Effector memory CD8-positive, alpha-beta T cell (primary cell): ENCODE results near the gene TTC34.
"Not testable (repeated sequence)": the region's sequence is repeated elsewhere in the genome, so short reads cannot be mapped to it uniquely, and the experiment has no call there.

Experiments used
- ATAC-seq: fragments of 150-1000 bp; cut with Tn5 transposase; replicated peaks from 2 replicates; pipeline ENCODE4 v1.10.0; 2021; ENCODE audit warnings: mild to moderate bottlenecking, moderate library complexity
- DNase-seq, 3 experiments: peaks; one replicate each; pipeline ENCODE4 v3.0.0; 2021
- H3K27ac Mint-ChIP-seq, 2 donors: one replicate each; pipeline ENCODE4 v1.8.0; 2022; ENCODE audit warnings: mild to moderate bottlenecking in 2 of 2, mixed read lengths in 2 of 2, moderate library complexity in 2 of 2
- H3K27me3 Mint-ChIP-seq, 2 donors: one replicate each; pipeline ENCODE4 v1.8.0; 2022; ENCODE audit warnings: mixed read lengths in 2 of 2
- H3K36me3 Mint-ChIP-seq: one replicate; pipeline ENCODE4 v1.8.0; 2022; ENCODE audit warnings: mild to moderate bottlenecking, moderate library complexity, mixed read lengths; ENCODE audit not compliant: insufficient read depth
- H3K4me1 Mint-ChIP-seq, 2 donors: one replicate each; pipeline ENCODE4 v1.8.0; 2022; ENCODE audit warnings: low read depth in 2 of 2, mixed read lengths in 2 of 2
- H3K4me3 Mint-ChIP-seq, 2 donors: one replicate each; pipeline ENCODE4 v1.8.0; 2022; ENCODE audit warnings: mild to moderate bottlenecking in 2 of 2, mixed read lengths in 2 of 2, moderate library complexity in 2 of 2
- H3K9me3 Mint-ChIP-seq, 2 donors: one replicate each; pipeline ENCODE4 v1.8.0; 2022; ENCODE audit warnings: mixed read lengths in 2 of 2

The TTC34 gene

DNA sequence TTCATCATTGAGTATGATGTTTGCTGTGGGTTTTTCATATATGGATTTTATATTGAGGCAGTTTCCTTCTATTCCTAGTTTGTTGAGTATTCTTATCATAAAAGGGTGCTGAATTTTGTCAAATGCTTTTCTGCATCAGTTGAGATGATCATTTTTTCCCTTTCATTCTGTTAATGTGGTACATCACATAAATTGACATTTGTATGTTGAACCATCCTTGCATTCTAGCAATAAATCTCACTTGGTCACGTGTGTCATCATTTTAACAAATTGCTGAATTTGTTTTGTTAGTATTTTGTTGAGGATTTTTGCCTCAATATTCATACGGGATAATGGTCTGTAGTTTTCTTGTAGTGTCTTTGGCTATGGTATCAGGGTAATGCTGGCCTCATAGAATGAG, 19.9 kb downstream of the TTC34 start:
- no peaks in the 10 kb centered on the region for H3K36me3 Mint-ChIP-seq
- H3K27me3 Mint-ChIP-seq, result peaks cover 38 to 50% of the 10 kb centered on the region in 2 donors
- ATAC-seq (no peak), DNase-seq (no peak)
- peaks cover 0 to 6% of the 10 kb centered on the region in 2 donors for H3K9me3 Mint-ChIP-seq
- no peak overlapping the region for H3K4me3 Mint-ChIP-seq
- H3K4me1 Mint-ChIP-seq, result peaks cover 0 to 4% of the 10 kb centered on the region in 2 donors
- no peak overlapping the region for H3K27ac Mint-ChIP-seq

DNA sequence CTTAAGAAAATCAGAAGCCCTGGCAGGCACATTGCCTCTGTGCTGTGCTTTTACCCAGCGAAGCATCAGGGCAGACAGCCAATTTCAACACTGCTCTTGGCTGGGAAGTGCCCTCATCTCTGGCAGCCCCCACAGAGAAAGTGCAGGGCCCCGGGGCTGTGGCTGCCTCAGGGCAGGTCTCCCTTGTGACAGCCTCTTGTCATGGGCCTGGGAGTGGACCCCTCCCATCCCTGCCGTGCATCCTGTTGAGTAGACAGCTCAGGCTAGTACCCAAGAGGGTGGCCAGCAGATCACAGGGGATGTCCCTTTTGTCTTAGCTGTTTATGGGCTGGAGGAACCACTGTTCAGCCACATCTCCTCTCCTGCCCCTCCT, 23.3 kb downstream of the TTC34 start:
- H3K36me3 Mint-ChIP-seq, result no peaks in the 10 kb centered on the region
- no peak overlapping the region for H3K4me3 Mint-ChIP-seq
- DNase-seq (no peak), ATAC-seq (no peak)
- peaks cover 35 to 43% of the 10 kb centered on the region in 2 donors for H3K27me3 Mint-ChIP-seq
- H3K9me3 Mint-ChIP-seq, result peaks cover 0 to 6% of the 10 kb centered on the region in 2 donors
- H3K4me1 Mint-ChIP-seq, result no peaks in the 10 kb centered on the region
- no peak overlapping the region for H3K27ac Mint-ChIP-seq

DNA sequence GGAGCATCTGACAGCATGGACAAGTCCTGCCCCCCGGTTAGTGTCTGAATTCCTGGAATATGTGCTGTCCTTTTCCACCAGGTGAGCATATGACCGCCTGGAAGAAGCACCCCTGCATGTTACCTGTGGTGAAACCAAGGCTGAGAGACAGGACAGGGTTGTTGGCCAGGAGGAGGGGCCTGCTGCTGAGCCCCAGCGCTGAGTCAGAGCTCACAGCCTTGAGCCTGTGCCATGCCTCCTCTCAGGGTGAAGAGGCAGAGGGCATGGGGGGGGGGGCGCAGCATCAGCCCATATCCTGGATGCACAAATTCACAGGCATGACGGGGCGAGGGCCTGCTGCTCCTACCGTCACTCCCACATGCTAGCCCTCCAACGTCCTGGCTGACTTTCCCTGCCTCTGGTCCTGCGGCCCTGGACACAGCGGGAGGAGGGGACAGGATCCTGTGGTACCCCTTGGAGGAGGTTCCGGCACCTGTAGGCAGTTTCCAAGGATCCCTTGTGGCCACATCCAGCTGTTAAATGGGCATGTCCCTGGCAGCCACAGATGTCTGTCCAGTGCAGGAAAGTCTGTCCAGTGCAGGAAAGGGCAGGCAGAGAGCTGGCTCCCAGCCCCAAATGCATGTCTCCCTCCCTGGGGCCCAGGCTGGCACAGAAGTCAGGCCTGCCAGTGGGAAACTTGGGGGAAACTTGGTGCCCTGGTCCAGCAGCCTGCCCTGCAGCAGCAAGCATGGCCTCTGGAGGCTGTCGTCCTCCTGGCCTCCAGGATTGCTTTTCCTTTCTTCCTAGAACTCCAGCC, 23.9 kb downstream of the TTC34 start:
- Mint-ChIP-seq H3K4me3 (no peak overlapping the region), H3K36me3 (no peaks in the 10 kb centered on the region), H3K9me3 (peaks cover 0 to 6% of the 10 kb centered on the region in 2 donors), H3K4me1 (no peaks in the 10 kb centered on the region), H3K27ac (no peak overlapping the region), H3K27me3 (peaks cover 35 to 43% of the 10 kb centered on the region in 2 donors)
- ATAC-seq, result no peak
- no peak for DNase-seq

DNA sequence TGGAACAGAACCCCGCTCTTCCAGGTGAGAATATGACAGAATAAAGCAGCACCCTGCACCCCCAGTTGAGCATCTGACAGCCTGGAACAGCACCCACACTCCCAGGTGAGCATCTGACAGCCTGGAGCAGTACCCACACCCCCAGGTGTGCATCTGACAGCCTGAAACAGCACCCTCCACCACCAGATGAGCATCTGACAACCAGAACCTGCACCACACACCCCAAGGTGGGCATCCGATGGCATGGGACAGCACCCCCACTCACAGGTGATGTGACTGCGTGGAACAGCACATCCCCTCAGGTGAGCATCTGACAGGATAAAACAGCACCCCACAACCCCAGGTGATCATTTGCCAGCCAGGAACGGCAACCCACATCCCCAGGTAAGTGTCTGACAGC, 26.2 kb downstream of the TTC34 start:
- not testable (repeated sequence) for H3K4me3 Mint-ChIP-seq, H3K4me1 Mint-ChIP-seq, ATAC-seq, H3K27ac Mint-ChIP-seq, DNase-seq, H3K9me3 Mint-ChIP-seq, H3K36me3 Mint-ChIP-seq
- peaks cover 19 to 28% of the 10 kb centered on the region in 2 donors for H3K27me3 Mint-ChIP-seq

DNA sequence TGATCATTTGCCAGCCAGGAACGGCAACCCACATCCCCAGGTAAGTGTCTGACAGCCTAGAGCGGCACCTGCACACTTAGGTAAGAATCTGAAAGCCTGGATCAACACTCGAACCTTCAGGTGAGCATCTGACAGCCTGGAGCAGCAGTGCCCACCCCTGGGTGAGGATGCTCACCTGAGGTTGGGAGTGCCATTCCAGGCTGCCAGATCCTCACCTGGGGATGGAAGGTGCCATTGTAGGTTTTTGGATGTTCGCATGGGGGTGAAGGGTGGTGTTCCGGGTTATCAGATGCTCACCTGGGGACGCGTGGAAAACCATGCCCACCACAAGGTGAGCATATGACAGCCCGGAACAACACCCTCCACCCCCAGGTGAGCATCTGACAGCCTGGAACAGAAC, 33.4 kb downstream of the TTC34 start:
- H3K9me3 Mint-ChIP-seq, H3K4me3 Mint-ChIP-seq, H3K27ac Mint-ChIP-seq, DNase-seq, H3K36me3 Mint-ChIP-seq, ATAC-seq, H3K27me3 Mint-ChIP-seq, H3K4me1 Mint-ChIP-seq: not testable (repeated sequence)

DNA sequence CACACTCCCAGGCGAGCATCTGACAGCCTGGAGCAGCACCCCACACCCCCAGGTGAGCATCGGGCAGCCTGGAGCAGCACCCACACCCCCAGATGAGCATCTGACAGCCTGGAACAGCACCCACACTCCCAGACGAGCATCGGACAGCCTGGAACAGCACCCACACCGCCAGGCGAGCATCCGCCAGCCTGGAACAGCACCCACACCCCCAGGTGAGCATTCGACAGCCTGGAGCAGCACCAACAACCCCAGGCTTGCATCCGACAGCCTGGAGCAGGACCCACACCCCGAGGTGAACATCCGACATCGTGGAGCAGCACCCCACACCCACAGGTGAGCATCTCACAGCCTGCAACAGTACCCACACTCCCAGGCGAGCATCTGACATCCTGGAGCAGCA, 42.1 kb downstream of the TTC34 start:
- ATAC-seq, H3K4me1 Mint-ChIP-seq, H3K4me3 Mint-ChIP-seq, DNase-seq, H3K27ac Mint-ChIP-seq, H3K36me3 Mint-ChIP-seq, H3K27me3 Mint-ChIP-seq, H3K9me3 Mint-ChIP-seq: not testable (repeated sequence)

DNA sequence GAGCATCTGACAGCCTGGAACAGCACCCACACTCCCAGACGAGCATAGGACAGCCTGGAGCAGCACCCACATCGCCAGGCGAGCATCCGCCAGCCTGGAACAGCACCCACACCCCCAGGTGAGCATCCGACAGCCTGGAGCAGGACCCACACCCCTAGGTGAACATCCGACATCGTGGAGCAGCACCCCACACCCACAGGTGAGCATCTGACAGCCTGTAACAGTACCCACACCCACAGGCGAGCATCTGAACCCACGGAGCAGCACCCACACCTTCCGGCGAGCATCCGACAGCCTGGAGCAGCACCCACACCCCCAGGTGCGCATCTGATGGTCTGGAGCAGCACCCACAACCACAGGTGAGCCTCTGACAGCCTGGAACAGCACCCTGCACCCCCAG, 44.0 kb downstream of the TTC34 start:
- not testable (repeated sequence) for H3K9me3 Mint-ChIP-seq, H3K4me3 Mint-ChIP-seq

DNA sequence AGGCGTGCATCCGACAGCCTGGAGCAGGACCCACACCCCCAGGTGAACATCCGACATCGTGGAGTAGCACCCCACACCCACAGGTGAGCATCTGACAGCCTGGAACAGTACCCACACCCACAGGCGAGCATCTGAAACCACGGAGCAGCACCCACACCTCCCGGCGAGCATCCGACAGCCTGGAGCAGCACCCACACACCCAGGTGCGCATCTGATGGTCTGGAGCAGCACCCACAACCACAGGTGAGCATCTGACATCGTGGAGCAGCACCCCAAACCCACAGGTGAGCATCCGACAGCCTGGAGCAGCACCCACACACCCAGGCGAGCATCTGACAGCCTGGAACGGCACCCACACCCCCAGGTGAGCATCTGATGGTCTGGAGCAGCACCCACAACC, 46.1 kb downstream of the TTC34 start:
- DNase-seq, H3K4me1 Mint-ChIP-seq, H3K27me3 Mint-ChIP-seq, H3K9me3 Mint-ChIP-seq, ATAC-seq, H3K27ac Mint-ChIP-seq, H3K36me3 Mint-ChIP-seq, H3K4me3 Mint-ChIP-seq: not testable (repeated sequence)

More for the DNA sequence above, 44.0 kb downstream of the TTC34 start:
- not testable (repeated sequence) for DNase-seq, H3K27me3 Mint-ChIP-seq, H3K4me1 Mint-ChIP-seq, H3K27ac Mint-ChIP-seq, H3K36me3 Mint-ChIP-seq, ATAC-seq

DNA sequence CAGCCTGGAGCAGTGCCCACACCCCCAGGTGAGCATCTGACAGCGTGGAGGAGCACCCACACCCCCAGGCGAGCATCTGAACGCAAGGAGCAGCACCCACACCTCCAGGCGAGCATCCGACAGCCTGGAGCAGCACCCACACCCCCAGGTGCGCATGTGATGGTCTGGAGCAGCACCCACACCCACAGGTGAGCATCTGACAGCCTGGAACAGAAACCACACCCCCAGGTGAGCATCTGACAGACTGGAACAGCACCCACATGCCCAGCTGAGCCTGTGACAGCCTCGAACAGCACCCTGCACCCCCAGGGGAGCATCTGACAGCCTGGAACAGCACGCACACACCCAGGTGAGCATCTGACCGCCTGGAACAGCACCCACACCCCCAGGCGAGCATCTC, 46.9 kb downstream of the TTC34 start:
- ATAC-seq, H3K27me3 Mint-ChIP-seq: not testable (repeated sequence)

DNA sequence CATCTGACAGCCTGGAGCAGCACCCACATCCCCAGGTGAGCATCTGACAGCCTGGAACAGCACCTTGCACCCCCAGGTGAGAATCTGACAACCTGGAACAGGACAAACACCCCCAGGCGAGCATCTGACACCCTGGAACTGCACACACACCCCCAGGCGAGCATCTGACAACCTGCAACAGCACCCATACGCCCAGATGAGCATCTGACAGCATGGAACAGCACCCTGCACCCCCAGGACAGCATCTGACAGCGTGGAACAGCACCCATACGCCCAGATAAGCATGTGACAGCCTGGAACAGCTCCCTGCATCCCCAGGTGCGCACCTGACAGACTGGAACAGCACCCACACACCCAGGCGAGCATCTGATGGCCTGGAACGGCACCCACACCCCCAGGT, 49.0 kb downstream of the TTC34 start:
- not testable (repeated sequence) for H3K27ac Mint-ChIP-seq, H3K4me1 Mint-ChIP-seq, H3K4me3 Mint-ChIP-seq, DNase-seq, H3K27me3 Mint-ChIP-seq, ATAC-seq, H3K36me3 Mint-ChIP-seq, H3K9me3 Mint-ChIP-seq

More for the DNA sequence above, 46.9 kb downstream of the TTC34 start:
- not testable (repeated sequence) for H3K4me1 Mint-ChIP-seq, H3K27ac Mint-ChIP-seq, DNase-seq, H3K9me3 Mint-ChIP-seq, H3K4me3 Mint-ChIP-seq, H3K36me3 Mint-ChIP-seq

DNA sequence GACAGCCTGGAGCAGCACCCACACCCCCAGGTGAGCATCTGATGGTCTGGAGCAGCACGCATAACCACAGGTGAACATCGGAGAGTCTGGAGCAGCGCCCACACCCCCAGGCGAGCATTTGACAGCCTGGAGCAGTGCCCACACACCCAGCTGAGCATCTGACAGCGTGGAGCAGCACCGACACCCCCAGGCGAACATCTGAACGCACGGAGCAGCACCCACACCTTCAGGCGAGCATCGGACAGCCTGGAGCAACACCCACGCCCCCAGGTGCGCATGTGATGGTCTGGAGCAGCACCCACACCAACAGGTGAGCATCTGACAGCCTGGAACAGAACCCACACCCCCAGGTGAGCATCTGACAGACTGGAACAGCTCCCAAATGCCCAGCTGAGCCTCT, 49.6 kb downstream of the TTC34 start:
- H3K4me3 Mint-ChIP-seq, H3K36me3 Mint-ChIP-seq, DNase-seq, H3K9me3 Mint-ChIP-seq, H3K4me1 Mint-ChIP-seq, ATAC-seq, H3K27me3 Mint-ChIP-seq, H3K27ac Mint-ChIP-seq: not testable (repeated sequence)

DNA sequence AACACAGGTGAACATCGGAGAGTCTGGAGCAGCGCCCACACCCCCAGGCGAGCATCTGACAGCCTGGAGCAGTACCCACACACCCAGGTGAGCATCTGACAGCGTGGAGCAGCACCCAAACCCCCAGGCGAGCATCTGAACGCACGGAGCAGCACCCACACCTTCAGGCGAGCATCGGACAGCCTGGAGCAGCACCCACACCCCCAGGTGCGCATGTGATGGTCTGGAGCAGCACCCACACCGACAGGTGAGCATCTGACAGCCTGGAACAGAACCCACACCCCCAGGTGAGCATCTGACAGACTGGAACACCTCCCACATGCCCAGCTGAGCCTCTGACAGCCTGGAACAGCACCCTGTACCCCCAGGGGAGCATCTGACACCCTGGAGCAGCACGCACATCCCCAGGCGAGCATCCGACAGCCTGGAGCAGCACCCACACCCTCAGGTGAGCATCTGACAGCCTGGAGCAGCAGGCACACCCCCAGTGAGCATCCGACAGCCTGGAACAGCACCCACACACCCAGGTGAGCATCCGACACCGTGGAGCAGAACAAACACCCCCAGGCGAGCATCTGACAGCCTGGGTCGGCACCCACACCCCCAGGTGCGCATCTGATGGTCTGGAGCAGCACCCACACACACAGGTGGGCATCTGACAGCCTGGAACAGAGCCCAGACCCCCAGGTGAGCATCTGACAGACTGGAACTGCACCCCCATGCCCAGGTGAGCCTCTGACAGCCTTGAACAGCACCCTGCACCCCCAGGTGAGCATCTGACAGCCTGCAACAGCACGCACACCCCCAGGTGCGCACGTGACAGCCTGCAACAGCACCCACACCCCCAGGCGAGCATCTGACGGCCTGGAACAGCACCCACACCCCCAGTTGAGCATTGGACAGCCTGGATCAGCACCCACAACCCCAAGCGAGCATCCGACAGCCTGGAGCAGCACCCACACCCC, 50.4 kb downstream of the TTC34 start:
- not testable (repeated sequence) for H3K27ac Mint-ChIP-seq, H3K4me1 Mint-ChIP-seq, H3K4me3 Mint-ChIP-seq, H3K36me3 Mint-ChIP-seq, DNase-seq, H3K27me3 Mint-ChIP-seq, ATAC-seq, H3K9me3 Mint-ChIP-seq

DNA sequence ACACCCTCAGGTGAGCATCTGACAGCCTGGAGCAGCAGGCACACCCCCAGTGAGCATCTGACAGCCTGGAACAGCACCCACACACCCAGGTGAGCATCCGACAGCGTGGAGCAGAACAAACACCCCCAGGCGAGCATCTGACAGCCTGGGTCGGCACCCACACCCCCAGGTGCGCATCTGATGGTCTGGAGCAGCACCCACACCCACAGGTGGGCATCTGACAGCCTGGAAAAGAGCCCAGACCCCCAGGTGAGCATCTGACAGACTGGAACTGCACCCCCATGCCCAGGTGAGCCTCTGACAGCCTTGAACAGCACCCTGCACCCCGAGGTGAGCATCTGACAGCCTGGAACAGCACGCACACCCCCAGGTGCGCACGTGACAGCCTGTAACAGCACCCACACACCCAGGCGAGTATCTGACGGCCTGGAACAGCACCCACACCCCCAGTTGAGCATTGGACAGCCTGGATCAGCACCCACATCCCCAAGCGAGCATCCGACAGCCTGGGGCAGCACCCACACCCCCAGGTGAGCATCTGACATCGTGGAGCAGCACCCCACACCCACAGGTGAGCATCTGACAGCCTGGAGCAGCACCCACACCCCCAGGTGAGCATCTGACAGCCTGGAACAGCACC, 51.3 kb downstream of the TTC34 start:
- H3K27me3 Mint-ChIP-seq, H3K27ac Mint-ChIP-seq, H3K9me3 Mint-ChIP-seq, H3K4me3 Mint-ChIP-seq, DNase-seq, H3K4me1 Mint-ChIP-seq, H3K36me3 Mint-ChIP-seq, ATAC-seq: not testable (repeated sequence)
